Memory B cell (primary cell): ENCODE results near the gene ACAP3.

ENCODE experiments used
- ATAC-seq: fragments of 150-1000 bp; cut with Tn5 transposase; 2 replicates; pipeline ENCODE4 v1.10.0; 2021; ENCODE audit warnings: low read depth, mild to moderate bottlenecking, moderate library complexity
- DNase-seq, 2 donors: peaks; one replicate each; pipeline ENCODE4 v3.0.0; 2022; ENCODE audit warnings: low spot score in 2 of 2
- H3K27ac Mint-ChIP-seq: one replicate; pipeline ENCODE4 v1.8.0; 2022; ENCODE audit warnings: mild to moderate bottlenecking, moderate library complexity, mixed read lengths
- H3K27me3 Mint-ChIP-seq: one replicate; pipeline ENCODE4 v1.8.0; 2022; ENCODE audit warnings: mixed read lengths
- H3K36me3 Mint-ChIP-seq: one replicate; pipeline ENCODE4 v1.8.0; 2022; ENCODE audit warnings: mild to moderate bottlenecking, mixed read lengths
- H3K4me1 Mint-ChIP-seq: one replicate; pipeline ENCODE4 v1.8.0; 2022; ENCODE audit warnings: mixed read lengths
- H3K4me3 Mint-ChIP-seq: one replicate; pipeline ENCODE4 v1.8.0; 2022; ENCODE audit warnings: mild to moderate bottlenecking, moderate library complexity, mixed read lengths
- H3K9me3 Mint-ChIP-seq: one replicate; pipeline ENCODE4 v1.8.0; 2022; ENCODE audit warnings: mixed read lengths

ACAP3 gene

DNA sequence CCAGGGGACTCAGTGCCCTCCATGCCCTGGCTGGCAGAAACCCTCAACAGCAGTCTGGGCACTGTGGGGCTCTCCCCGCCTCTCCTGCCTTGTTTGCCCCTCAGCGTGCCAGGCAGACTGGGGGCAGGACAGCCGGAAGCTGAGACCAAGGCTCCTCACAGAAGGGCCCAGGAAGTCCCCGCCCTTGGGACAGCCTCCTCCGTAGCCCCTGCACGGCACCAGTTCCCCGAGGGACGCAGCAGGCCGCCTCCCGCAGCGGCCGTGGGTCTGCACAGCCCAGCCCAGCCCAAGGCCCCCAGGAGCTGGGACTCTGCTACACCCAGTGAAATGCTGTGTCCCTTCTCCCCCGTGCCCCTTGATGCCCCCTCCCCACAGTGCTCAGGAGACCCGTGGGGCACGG, 20.5 kb upstream of the ACAP3 start:
- Mint-ChIP-seq H3K4me3 (no peak overlapping the region), H3K4me1 (peaks cover 19% of the 10 kb centered on the region), H3K27ac (no peak overlapping the region), H3K9me3 (no peaks in the 10 kb centered on the region), H3K27me3 (no peaks in the 10 kb centered on the region), H3K36me3 (no peaks in the 10 kb centered on the region)
- no peak for ATAC-seq
- no peak for DNase-seq

DNA sequence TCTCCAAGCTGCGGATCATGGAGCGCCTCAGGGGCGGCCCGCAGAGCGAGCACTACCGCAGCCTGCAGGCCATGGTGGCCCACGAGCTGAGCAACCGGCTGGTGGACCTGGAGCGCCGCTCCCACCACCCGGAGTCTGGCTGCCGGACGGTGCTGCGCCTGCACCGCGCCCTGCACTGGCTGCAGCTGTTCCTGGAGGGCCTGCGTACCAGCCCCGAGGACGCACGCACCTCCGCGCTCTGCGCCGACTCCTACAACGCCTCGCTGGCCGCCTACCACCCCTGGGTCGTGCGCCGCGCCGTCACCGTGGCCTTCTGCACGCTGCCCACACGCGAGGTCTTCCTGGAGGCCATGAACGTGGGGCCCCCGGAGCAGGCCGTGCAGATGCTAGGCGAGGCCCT, 19.6 kb upstream of the ACAP3 start:
- no peak overlapping the region for H3K27ac Mint-ChIP-seq
- ATAC-seq (no peak), DNase-seq (no peak)
- H3K4me3 Mint-ChIP-seq = peak overlapping the region; percentile 14
- H3K4me1 Mint-ChIP-seq = peaks cover 21% of the 10 kb centered on the region
- H3K36me3 Mint-ChIP-seq = peaks cover under 1% of the 10 kb centered on the region
- no peaks in the 10 kb centered on the region for H3K9me3 Mint-ChIP-seq
- no peaks in the 10 kb centered on the region for H3K27me3 Mint-ChIP-seq

DNA sequence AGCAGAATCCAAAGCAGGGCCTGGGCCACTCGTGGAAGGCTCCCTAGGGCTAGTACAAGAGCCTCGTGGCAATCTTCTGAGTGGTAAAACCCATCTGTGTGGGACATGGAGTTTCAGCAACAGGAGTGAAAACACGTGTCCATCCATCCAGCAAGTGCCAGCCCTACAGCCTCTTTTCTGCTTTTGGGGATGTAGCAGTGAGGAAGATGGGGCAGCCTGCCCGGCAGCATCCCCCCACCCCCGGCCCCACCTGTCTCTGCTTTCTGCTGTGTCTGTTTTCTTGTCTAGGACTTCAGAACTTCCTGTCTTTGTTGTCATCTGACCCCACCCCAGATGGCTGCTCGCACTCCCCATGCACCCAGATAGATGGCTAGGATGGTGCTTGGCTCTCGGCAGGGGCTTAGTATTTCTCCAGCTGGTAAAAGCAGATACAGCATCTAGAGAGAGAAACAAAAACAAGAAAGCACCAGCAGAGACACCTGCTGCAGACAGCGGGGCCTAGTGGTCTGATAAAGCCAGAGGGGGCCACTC, 18.4 kb upstream of the ACAP3 start:
- H3K36me3 Mint-ChIP-seq = peaks cover 2% of the 10 kb centered on the region

DNA sequence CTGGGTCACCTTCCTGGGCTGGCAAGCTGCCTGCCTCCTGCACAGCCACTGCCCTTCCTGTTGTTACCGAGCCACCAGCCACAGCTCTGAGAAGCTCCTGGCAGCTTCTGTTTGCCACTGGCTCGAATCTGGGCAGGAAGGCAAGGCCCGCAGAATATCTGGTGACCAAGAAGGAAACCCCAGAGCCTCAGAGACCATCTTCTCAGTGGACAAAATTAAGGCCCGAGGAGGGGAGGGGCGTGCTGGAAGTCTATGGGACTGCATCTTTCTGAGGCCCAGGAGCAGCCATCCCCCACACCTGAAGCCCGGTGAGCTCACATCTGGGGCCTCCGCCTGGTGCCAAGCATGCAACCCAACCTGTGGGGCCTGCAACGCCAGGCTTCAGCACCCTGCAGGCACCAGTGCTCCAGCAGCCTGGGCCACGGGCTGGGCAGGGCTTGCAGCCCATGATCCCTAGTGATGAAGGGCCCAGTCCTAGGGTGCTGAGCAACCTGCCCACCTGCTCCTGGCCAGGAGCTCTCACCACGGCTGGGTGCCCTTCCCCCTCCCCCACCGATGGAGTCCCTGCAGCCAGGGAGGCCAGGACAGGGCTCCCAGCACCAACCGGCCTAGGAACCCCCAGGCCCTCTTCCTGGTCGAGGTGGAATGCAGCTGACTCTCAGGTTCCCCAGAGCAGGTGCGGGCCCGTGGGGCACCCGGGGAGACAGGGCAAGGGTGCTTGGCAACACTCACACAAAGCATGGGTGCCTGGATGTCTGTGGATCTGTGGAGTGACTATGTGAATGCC, 17.8 kb upstream of the ACAP3 start:
- DNase-seq (no peak), ATAC-seq (no peak)
- peak overlapping the region; percentile 95 for H3K4me3 Mint-ChIP-seq
- H3K9me3 Mint-ChIP-seq = no peaks in the 10 kb centered on the region
- peak overlapping the region; percentile 45 for H3K27ac Mint-ChIP-seq
- H3K4me1 Mint-ChIP-seq = peaks cover 21% of the 10 kb centered on the region
- H3K27me3 Mint-ChIP-seq = no peaks in the 10 kb centered on the region
- H3K36me3 Mint-ChIP-seq = peaks cover 2% of the 10 kb centered on the region

More for the DNA sequence above, 18.4 kb upstream of the ACAP3 start:
- DNase-seq (no peak), ATAC-seq (no peak)
- Mint-ChIP-seq H3K4me3 (peak overlapping the region; percentile 95), H3K9me3 (no peaks in the 10 kb centered on the region), H3K4me1 (peaks cover 24% of the 10 kb centered on the region), H3K27ac (peak overlapping the region; percentile 45), H3K27me3 (no peaks in the 10 kb centered on the region)

DNA sequence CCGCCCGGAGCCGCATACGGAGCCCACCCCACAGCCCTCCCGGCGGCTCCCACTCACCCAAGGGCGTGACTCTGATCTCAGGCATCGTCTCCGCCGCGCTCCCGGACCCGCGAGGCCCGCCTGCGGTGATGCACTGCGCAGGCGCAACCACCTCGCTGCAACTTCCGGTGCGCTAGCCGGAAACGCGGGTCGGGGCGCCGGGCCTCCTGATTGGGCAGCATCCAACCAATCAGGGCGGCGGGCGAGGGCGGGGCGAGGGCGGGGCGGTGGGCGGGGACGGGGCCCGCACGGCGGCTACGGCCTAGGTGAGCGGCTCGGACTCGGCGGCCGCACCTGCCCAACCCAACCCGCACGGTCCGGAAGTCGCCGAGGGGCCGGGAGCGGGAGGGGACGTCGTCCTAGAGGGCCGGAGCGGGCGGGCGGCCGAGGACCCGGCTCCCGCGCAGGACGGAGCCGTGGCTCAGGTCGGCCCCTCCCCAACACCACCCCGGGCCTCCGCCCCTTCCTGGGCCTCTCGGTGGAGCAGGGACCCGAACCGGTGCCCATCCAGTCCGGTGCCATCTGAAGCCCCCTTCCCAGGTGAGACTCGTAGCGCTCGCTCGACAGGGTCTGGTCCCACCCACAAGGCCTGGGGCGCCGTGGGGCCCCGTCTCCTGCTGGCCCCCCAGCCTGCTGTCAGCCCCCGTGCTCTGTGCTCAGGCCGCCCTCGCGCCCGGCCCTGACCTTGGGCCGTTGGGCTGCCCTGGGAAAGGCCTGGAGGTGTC, 17.0 kb upstream of the ACAP3 start, which contains the start of the genes CPTP and INTS11:
TSS of gene CPTP (plus strand) at position 279 of the 764 bp plus-strand sequence. CDS start 2,109 bp downstream, outside the sequence.
TSS of gene INTS11 (minus strand) at position 137 of the 764 bp plus-strand sequence. CDS start at position 85, 52 bp downstream.
- Mint-ChIP-seq H3K36me3 (peaks cover 2% of the 10 kb centered on the region), H3K9me3 (no peaks in the 10 kb centered on the region), H3K27me3 (no peaks in the 10 kb centered on the region), H3K4me1 (peaks cover 15% of the 10 kb centered on the region), H3K27ac (peak within 1 kb of the TSS; percentile 88), H3K4me3 (peak within 1 kb of the TSS; percentile 95)
- ATAC-seq = peak; percentile 90
- peak; percentile 90 to 94 for DNase-seq

DNA sequence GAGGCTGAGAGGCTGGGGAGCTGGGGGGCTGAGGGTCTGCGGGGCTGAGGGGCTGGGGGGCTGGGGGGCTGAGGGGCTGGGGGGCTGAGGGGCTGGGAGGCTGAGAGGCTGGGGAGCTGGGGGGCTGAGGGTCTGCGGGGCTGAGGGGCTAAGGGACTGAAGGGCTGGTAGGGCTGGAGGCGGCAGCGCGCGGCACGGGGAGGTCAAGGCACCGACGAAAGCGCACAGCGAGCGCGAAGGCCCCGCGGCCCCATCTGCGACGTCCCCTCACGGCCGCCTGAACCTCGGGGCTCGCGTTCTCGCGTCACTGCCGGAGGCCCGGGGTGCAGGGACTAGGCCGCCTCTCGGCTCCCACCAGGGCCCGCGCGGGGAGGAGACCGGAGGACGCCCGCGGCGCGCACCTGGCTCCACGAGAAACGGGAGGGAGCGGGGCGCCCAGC, 16.4 kb upstream of the ACAP3 start:
- ATAC-seq (peak; percentile 36), DNase-seq (no peak)
- H3K4me1 Mint-ChIP-seq = peaks cover 12% of the 10 kb centered on the region
- peaks cover 4% of the 10 kb centered on the region for H3K36me3 Mint-ChIP-seq
- H3K27ac Mint-ChIP-seq = peak overlapping the region; percentile 88
- no peaks in the 10 kb centered on the region for H3K27me3 Mint-ChIP-seq
- H3K9me3 Mint-ChIP-seq = no peaks in the 10 kb centered on the region
- H3K4me3 Mint-ChIP-seq = peak overlapping the region; percentile 95

DNA sequence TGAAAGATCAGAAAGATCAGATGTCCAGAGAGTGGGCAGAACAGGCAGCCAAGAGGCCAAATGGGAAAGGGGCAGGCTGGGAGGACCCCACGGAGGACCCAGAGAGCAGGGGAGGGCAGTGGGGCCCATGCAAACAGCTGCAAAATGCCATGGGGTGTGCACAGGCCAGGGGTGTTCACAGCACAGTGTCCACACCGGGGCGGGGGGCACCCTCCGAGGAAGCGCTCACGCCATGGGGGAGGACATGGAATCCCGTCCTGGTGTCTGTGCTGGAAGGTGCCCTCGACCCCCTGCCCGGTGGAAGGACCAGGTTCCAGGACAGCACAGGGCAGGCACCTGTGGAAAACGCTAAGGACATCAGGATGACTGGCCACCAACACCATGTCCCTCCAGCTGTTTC, 15.2 kb upstream of the ACAP3 start:
- DNase-seq (no peak), ATAC-seq (no peak)
- Mint-ChIP-seq H3K9me3 (no peaks in the 10 kb centered on the region), H3K36me3 (peaks cover 4% of the 10 kb centered on the region), H3K4me3 (peak overlapping the region; percentile 88), H3K27me3 (no peaks in the 10 kb centered on the region), H3K4me1 (peaks cover 12% of the 10 kb centered on the region), H3K27ac (peak overlapping the region; percentile 55)

DNA sequence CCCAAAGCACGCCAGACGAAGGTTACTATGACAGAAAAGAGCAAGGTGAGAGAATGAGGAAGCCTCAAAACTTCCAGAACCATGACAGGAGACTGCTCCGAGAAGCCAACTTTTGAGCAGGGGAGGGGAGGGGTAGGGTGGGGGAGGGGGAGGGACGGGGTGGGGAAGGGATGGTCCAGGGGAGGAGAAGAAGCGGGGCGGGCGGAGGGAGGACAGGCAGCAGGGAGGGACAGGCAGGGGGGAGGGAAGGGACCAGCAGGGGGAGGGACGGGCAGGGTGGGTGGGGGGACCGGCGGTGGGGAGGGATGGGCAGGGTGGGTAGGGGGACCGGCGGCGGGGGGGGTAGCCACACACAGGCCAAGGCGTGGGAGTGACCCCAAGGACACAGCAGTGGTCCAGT, 14.7 kb upstream of the ACAP3 start:
- Mint-ChIP-seq H3K27ac (peak overlapping the region; percentile 55), H3K9me3 (no peaks in the 10 kb centered on the region), H3K27me3 (no peaks in the 10 kb centered on the region), H3K4me3 (peak overlapping the region; percentile 83), H3K36me3 (peaks cover 5% of the 10 kb centered on the region), H3K4me1 (peaks cover 12% of the 10 kb centered on the region)
- DNase-seq = no peak
- no peak for ATAC-seq

DNA sequence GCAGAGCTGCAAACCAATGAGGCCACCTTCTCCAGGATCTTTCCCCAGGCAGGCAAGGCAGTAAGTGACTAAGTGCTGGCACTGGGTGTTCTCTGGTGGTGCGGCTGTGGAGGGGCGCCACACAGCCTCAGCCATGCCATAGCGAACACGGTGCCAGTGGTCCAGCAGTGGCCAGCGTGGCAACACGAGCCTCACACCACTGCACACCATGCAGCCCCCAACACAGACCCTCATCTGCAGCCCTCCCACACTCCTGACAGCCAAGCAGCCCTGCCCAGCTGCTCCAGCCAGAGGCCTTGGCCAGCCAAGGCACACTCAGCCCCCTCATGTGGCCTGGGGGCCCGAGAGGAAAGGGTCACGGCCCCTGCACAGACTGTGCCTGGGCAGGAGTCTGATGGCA, 13.7 kb upstream of the ACAP3 start:
- peaks cover 12% of the 10 kb centered on the region for H3K4me1 Mint-ChIP-seq
- peaks cover 7% of the 10 kb centered on the region for H3K36me3 Mint-ChIP-seq
- H3K4me3 Mint-ChIP-seq = no peak overlapping the region
- H3K27me3 Mint-ChIP-seq = no peaks in the 10 kb centered on the region
- H3K9me3 Mint-ChIP-seq = no peaks in the 10 kb centered on the region
- H3K27ac Mint-ChIP-seq = no peak overlapping the region
- no peak for ATAC-seq
- no peak for DNase-seq

DNA sequence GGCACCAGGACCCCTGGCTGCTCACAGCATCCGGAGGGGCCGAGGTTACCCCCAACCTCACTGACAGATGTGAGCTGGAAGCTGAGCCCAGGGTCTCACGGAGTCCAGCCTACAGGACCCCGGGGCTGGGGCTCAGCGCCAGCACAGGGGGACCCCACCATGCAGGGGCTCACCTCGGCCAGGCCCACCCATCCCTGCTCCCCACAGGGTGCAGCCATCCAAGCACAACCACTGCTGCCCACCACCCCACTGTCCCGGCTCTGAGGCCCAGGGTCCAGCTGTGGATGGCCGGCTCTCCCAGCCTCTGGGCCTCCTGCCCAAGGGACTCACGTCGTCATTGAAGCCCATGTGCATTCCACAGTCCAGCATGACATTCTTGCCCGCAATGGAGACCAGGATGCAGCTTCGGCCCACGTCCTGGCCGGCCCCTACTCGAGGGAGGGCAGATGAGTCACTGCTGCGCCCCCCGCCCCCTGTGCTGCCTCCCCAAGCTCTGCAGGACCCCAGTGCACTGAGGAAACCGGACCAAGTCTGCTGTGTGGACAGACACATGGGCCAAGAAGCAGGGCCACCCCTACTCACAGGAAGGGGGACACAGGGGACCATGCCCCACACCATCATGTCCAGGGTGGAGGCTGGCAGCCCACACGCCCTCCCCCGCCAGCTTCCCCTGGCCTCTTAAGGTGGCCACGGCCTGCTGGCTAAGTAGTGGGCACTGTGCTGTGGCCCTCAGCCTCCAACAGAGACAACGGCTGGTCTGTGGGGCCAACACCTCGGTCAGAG, 13.1 kb upstream of the ACAP3 start:
- no peak overlapping the region for H3K4me3 Mint-ChIP-seq
- H3K4me1 Mint-ChIP-seq = peaks cover 10% of the 10 kb centered on the region
- ATAC-seq = no peak
- no peak for DNase-seq
- H3K36me3 Mint-ChIP-seq = peaks cover 7% of the 10 kb centered on the region
- no peaks in the 10 kb centered on the region for H3K9me3 Mint-ChIP-seq
- H3K27me3 Mint-ChIP-seq = no peaks in the 10 kb centered on the region
- H3K27ac Mint-ChIP-seq = no peak overlapping the region

DNA sequence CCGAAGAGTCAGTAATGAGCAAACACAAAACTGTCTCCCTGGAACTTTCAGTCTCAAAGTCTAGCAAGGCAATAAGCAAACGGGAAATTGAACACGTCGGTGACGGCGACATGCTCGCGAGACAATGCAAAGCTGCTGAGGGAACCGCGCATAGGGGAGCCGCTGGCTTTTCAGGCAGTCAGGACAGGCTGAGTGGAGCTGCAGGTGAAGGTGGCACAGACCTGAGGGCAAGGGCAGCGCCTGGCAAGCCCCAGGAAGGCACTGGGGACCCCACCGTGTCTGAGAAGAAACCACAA, 11.9 kb upstream of the ACAP3 start:
- Mint-ChIP-seq H3K9me3 (no peaks in the 10 kb centered on the region), H3K4me1 (peaks cover 10% of the 10 kb centered on the region), H3K4me3 (no peak overlapping the region), H3K27me3 (no peaks in the 10 kb centered on the region), H3K36me3 (peaks cover 10% of the 10 kb centered on the region), H3K27ac (no peak overlapping the region)
- ATAC-seq (no peak), DNase-seq (no peak)

DNA sequence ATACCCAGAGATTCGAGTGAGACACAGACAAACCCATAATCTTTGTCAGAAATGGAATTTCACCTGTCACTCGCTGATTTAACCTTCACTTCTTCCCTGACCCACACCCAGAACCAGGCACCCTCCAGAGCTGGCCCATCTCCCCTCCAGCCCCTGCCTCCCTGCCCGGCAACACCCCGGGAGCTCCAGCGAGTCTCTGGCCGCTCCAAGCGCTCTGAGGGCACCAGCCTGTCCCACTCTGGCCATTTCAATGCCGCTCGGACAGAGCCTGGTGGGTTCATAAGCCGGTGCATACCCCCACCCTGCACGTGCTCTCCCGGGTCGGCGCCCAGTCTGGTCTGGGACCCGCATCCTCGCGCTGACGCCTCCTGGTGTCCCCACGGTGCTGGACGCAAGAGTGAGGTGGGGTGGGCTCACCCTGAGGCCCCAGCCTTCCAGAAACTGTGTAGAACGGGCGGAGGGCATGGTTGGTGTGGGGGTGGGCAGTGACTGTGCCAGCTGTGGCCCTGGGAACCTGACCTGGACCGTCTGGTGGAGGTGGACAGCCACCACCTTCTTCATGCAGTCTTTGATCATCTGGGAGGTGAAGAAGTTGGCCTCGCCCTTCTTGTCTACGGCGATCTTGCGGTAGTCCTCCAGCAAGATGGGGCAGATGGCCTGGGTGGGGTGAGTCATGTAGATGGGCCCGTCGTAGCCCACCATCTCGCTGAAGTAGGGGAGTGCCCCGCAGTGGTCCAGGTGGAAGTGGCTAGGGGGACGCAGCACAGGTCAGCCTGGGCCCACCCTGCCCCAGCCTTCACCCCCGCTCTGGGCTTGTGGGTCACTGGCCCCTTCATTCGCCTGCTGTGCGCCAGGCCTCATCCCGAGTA, 11.3 kb upstream of the ACAP3 start:
- no peak overlapping the region for H3K4me3 Mint-ChIP-seq
- no peak overlapping the region for H3K27ac Mint-ChIP-seq
- H3K4me1 Mint-ChIP-seq = peaks cover 10% of the 10 kb centered on the region
- no peaks in the 10 kb centered on the region for H3K9me3 Mint-ChIP-seq
- ATAC-seq (no peak), DNase-seq (no peak)
- peaks cover 10% of the 10 kb centered on the region for H3K36me3 Mint-ChIP-seq
- no peaks in the 10 kb centered on the region for H3K27me3 Mint-ChIP-seq

DNA sequence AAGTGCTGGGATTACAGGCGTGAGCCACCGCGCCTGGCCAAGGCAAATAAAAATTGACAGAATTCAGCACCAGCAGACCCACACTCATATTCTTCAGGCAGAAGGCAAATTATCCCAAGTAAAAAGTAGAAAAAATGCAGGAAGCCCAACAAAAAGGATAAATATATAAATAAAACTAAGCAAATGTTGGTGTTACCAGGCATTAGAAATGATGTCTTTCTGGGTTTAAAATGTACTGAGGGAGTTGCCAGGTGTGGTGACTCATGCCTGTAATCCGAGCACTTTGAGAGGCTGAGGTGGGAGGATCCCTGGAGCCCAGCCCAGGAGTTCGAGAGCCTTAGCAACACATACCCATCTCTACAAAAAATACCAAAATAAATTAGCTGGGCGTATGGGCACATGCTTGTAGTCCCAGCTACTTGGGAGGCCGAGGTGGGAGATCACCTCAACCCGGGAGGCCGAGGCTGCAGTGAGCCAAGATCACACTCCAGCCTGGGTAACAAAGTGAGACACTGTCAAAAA, 10.5 kb upstream of the ACAP3 start:
- no peaks in the 10 kb centered on the region for H3K9me3 Mint-ChIP-seq
- no peak overlapping the region for H3K27ac Mint-ChIP-seq
- peaks cover 12% of the 10 kb centered on the region for H3K36me3 Mint-ChIP-seq
- peaks cover 5% of the 10 kb centered on the region for H3K4me1 Mint-ChIP-seq
- no peak for ATAC-seq
- H3K27me3 Mint-ChIP-seq = no peaks in the 10 kb centered on the region
- no peak overlapping the region for H3K4me3 Mint-ChIP-seq
- no peak for DNase-seq
